ENCODE data around the gene KLF2. TPM values are rescaled to one million over a fixed set of nuclear protein-coding genes. Genes with fewer than 3 reads are reported as not detected.
"Not testable (repeated sequence)": the region's sequence is repeated elsewhere in the genome, so short reads cannot be mapped to it uniquely, and the experiment has no call there.

KLF2 gene
- total and polyA plus RNA-seq, 9 donors = 48.3 to 399 (median 96.4) TPM

- Histone ChIP-seq H3K4me3 (no peak overlapping the region), H3K4me1 (ENCODE audit: insufficient read depth) (peaks cover 8% of the 10 kb centered on the region), H3K9me3 (no peaks in the 10 kb centered on the region), H3K36me3 (no peaks in the 10 kb centered on the region), H3K27me3 (no peaks in the 10 kb centered on the region), H3K27ac (no peak overlapping the region)
- WGBS, 3 donors = 82 to 86% (median 82%) methylated on average over 25 of the region's 25 CpGs
- intact Hi-C loops (cut with DNase I) = no loop called here
- no peak for DNase-seq
- TF ChIP-seq, protein P1, sequence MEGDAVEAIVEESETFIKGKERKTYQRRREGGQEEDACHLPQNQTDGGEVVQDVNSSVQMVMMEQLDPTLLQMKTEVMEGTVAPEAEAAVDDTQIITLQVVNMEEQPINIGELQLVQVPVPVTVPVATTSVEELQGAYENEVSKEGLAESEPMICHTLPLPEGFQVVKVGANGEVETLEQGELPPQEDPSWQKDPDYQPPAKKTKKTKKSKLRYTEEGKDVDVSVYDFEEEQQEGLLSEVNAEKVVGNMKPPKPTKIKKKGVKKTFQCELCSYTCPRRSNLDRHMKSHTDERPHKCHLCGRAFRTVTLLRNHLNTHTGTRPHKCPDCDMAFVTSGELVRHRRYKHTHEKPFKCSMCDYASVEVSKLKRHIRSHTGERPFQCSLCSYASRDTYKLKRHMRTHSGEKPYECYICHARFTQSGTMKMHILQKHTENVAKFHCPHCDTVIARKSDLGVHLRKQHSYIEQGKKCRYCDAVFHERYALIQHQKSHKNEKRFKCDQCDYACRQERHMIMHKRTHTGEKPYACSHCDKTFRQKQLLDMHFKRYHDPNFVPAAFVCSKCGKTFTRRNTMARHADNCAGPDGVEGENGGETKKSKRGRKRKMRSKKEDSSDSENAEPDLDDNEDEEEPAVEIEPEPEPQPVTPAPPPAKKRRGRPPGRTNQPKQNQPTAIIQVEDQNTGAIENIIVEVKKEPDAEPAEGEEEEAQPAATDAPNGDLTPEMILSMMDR (IDR thresholded peaks at IDR 0.05) = no peak
- TF ChIP-seq EP300 (IDR thresholded peaks at IDR 0.05) (no peak), POLR2A (IDR thresholded peaks at IDR 0.05) (no peak)
These were observed 22.5 kb upstream of the KLF2 start for GRCh38 chr19:16301999-16302694.

- no peaks in the 10 kb centered on the region for H3K36me3 ChIP-seq
- H3K4me1 ChIP-seq (ENCODE audit: insufficient read depth) = peaks cover 8% of the 10 kb centered on the region
- peak; percentile 68 to 79 (median 72) for DNase-seq
- no peak overlapping the region for H3K4me3 ChIP-seq
- TF ChIP-seq, protein P1 (IDR thresholded peaks at IDR 0.05) = no peak
- TF ChIP-seq EP300 (IDR thresholded peaks at IDR 0.05) (no peak), POLR2A (IDR thresholded peaks at IDR 0.05) (no peak)
- H3K27me3 ChIP-seq = no peaks in the 10 kb centered on the region
- H3K27ac ChIP-seq = no peak overlapping the region
- H3K9me3 ChIP-seq = no peaks in the 10 kb centered on the region
- 15 to 21% (median 16%) methylated on average over 3 of the region's 3 CpGs for WGBS, 3 donors
- intact Hi-C loops (cut with DNase I) = no loop called here
These were observed 20.9 kb upstream of the KLF2 start for GRCh38 chr19:16303755-16304154.

DNA sequence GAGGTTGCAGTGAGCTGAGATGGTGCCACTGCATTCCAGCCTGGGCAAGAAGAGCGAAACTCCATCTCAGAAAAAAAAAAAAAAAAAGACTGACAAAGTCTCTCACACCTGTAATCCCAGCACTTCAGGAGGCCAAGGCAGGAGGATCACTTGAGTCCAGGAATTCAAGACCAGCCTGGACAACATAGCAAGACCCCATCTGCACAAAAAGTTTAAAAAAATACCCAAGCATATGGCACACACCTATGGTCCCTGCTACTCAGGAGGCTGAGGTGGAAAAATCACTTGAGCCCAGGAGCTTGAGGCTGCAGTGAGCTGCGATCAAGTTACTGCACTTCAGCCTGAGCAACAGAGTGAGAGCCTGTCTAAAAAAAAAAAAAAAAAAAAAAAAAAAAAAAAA lies 20.1 kb upstream of the KLF2 start:
- intact Hi-C loops (cut with DNase I); H3K9me3 ChIP-seq; H3K4me3 ChIP-seq; H3K27me3 ChIP-seq; H3K27ac ChIP-seq; H3K4me1 ChIP-seq (ENCODE audit: insufficient read depth); H3K36me3 ChIP-seq; DNase-seq: not testable (repeated sequence)
- WGBS, 3 donors = 83 to 98% (median 86%) methylated on average over 2 of the region's 2 CpGs

DNA sequence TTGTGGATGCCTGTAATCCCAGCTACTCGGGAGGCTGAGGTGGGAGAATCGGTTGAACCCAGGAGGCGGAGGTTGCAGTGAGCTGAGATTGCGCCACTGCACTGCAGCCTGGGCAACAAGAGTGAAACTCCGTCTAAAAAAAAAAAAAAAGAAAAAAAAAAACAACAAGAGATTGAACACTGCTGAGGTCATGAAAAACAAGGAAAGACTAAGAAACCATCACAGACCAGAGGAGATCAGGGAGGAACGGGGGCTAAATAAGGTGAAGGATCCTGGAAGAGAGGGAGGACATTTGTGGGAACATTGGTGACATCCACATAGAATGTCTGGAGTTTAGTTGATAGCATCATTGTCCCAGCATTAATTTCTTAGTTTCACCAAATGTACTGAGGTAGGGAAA lies 19.6 kb upstream of the KLF2 start:
- intact Hi-C loops (cut with DNase I); H3K27me3 ChIP-seq; H3K9me3 ChIP-seq; H3K4me3 ChIP-seq; H3K4me1 ChIP-seq (ENCODE audit: insufficient read depth); H3K36me3 ChIP-seq; H3K27ac ChIP-seq; DNase-seq: not testable (repeated sequence)
- 27 to 57% (median 35%) methylated on average over 6 of the region's 6 CpGs for WGBS, 3 donors

- Histone ChIP-seq H3K27me3 (no peaks in the 10 kb centered on the region), H3K4me1 (ENCODE audit: insufficient read depth) (peaks cover 8% of the 10 kb centered on the region), H3K4me3 (no peak overlapping the region), H3K9me3 (no peaks in the 10 kb centered on the region), H3K36me3 (no peaks in the 10 kb centered on the region), H3K27ac (no peak overlapping the region)
- 74 to 82% (median 78%) methylated on average over 21 of the region's 21 CpGs for WGBS, 3 donors
- TF ChIP-seq, protein P1 (IDR thresholded peaks at IDR 0.05) = no peak
- TF ChIP-seq POLR2A (IDR thresholded peaks at IDR 0.05) (no peak), EP300 (IDR thresholded peaks at IDR 0.05) (no peak)
- DNase-seq = no peak
- intact Hi-C loops (cut with DNase I) = no loop called here
These were observed 17.8 kb upstream of the KLF2 start for GRCh38 chr19:16306728-16307402.
